ENCODE results near the gene ARHGAP24. TPM values are rescaled to one million over a fixed set of nuclear protein-coding genes. Genes with fewer than 3 reads are reported as not detected.

The ARHGAP24 gene
- total RNA-seq, 1 donor from 2014 or later, result not detected

- intact Hi-C loops (cut with micrococcal nuclease), result no loop called here
- H3K27ac Mint-ChIP-seq, result no peak overlapping the region
- peaks cover 8% of the 10 kb centered on the region for H3K9me3 Mint-ChIP-seq
- H3K4me3 Mint-ChIP-seq, result no peak overlapping the region
- H3K4me1 Mint-ChIP-seq (ENCODE audit: low read depth), result no peaks in the 10 kb centered on the region
- H3K36me3 Mint-ChIP-seq (ENCODE audit: low read depth), result no peaks in the 10 kb centered on the region
- no peaks in the 10 kb centered on the region for H3K27me3 Mint-ChIP-seq (ENCODE audit: insufficient read depth)
- no peak for DNase-seq (ENCODE audit: low spot score)
Measured at GRCh38 chr4:85548841-85549240, 73.9 kb downstream of the ARHGAP24 start.

DNA sequence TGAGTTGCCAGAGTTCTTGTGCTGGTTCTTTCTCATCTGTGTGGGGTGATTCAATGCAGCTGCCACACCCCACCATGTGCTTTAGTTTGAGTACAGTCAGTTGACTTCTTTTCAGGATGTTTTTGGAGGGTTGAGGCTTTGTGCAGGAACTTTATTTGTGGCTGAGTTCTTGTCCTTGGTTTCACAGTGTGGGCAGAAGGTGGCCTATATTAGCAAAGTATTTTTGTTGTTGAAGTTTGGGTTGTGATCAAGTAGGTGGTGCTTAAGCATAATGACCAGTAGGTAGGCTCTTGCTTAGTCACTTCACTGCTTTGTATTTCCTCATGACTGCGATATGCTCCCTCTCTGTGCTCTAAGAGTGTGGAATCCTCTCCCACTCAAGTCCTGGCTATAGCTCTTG, 80.3 kb downstream of the ARHGAP24 start:
- peaks cover 16% of the 10 kb centered on the region for H3K9me3 Mint-ChIP-seq
- no peak overlapping the region for H3K4me3 Mint-ChIP-seq
- no peak overlapping the region for H3K27ac Mint-ChIP-seq
- H3K4me1 Mint-ChIP-seq (ENCODE audit: low read depth), result no peaks in the 10 kb centered on the region
- intact Hi-C loops (cut with micrococcal nuclease), result no loop called here
- no peaks in the 10 kb centered on the region for H3K27me3 Mint-ChIP-seq (ENCODE audit: insufficient read depth)
- no peaks in the 10 kb centered on the region for H3K36me3 Mint-ChIP-seq (ENCODE audit: low read depth)
- no peak for DNase-seq (ENCODE audit: low spot score)

DNA sequence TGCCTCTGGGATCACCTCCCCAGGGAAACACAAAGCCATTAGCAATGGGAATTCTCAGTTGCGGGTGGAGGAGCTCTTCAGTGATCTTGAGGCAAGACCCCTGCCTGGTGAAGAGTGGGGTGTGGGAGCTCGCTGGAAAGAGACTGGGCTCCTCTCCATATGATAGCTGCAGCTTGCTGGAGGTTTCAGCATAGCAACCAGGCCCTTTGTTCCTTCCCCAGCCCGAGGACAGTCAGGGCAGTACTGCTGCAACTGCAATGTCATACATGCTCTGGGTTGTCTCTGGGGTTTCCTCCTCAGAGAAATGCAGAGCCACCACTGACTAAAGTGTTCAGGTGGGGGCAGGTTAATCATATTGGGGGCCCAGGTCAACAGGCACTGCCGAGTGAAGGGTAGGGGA, 81.3 kb downstream of the ARHGAP24 start:
- Mint-ChIP-seq H3K9me3 (peaks cover 16% of the 10 kb centered on the region), H3K36me3 (ENCODE audit: low read depth) (no peaks in the 10 kb centered on the region), H3K27ac (no peak overlapping the region), H3K27me3 (ENCODE audit: insufficient read depth) (no peaks in the 10 kb centered on the region), H3K4me1 (ENCODE audit: low read depth) (no peaks in the 10 kb centered on the region), H3K4me3 (no peak overlapping the region)
- no peak for DNase-seq (ENCODE audit: low spot score)
- intact Hi-C loops (cut with micrococcal nuclease), result no loop called here

DNA sequence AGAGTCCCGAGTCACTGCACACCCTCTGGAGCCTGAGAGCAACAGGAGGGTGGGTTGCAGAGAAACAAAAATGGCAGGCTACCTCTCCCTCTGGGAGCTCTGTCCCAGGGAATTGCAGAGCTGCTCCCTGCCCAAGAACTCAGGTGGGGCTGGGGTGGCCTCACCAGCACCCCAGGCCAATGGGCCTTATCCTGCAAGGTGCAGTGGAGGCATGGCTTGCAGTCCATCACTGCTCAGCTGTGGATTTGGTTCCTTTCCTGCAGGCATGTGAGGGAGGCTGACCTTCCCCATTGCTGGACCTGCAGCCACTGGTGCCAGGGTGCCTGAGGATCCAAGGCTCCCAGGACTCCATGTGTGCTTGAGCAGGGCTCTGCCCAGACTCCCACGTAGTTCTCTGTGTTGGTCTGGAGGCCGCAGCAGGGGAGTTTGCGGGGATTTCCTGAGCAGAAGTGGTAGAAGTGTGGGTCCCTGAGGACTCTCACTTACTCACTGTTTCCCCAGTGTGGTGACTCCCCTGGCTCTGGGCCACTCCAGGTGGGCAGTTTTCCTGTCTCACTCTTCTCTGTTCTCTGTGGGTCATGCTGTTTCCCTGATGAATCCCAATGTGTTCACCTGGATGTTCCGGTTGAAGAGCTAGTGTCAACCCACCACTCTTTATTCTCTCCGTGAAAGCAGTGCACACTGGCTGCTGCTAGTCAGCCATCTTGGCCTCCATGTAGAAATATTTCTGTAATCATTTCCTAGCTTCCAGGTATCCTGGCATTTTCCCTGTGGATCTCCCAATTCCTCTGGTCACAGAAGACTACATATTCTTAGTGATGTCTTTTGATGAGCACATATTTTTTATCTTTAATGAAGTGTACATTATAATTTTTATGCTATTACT, 82.3 kb downstream of the ARHGAP24 start:
- no peaks in the 10 kb centered on the region for H3K27me3 Mint-ChIP-seq (ENCODE audit: insufficient read depth)
- no peak overlapping the region for H3K27ac Mint-ChIP-seq
- no peak overlapping the region for H3K4me3 Mint-ChIP-seq
- DNase-seq (ENCODE audit: low spot score), result no peak
- H3K36me3 Mint-ChIP-seq (ENCODE audit: low read depth), result no peaks in the 10 kb centered on the region
- no peaks in the 10 kb centered on the region for H3K4me1 Mint-ChIP-seq (ENCODE audit: low read depth)
- peaks cover 13% of the 10 kb centered on the region for H3K9me3 Mint-ChIP-seq
- intact Hi-C loops (cut with micrococcal nuclease), result no loop called here

DNA sequence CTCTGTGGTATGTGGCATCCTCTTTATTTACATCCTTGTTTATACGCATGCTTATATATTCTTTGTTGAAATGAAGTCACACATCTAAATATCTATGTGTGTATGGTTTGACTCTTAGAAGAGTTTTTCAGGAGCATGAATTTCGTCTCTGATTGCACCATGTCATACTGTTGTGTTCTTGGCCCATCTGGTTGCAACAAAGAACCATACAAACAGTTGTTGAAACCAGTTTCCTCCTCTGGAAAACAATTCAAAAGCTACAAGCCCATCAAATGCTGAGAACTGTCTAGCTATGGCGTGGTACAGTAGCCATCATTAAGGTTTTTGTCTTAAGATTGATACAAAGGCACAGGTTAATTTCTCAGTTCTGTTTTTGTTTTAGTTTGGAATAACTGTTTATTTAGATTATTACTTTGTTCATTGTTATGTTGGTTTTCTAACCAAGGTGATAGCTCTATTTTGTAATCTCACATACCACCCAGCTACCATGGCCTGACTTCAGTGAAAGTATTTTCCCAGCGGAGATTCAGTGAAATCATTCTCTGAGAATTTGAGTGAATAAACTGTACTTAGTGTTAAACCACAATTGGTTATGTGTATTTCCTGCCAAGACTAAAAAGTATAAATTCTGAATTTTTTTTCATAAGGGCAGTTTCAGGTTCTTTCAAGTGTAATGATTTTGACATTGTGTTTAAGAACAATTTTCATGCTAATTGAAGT, 91.0 kb downstream of the ARHGAP24 start:
- Mint-ChIP-seq H3K9me3 (no peaks in the 10 kb centered on the region), H3K36me3 (ENCODE audit: low read depth) (no peaks in the 10 kb centered on the region), H3K4me1 (ENCODE audit: low read depth) (no peaks in the 10 kb centered on the region), H3K27ac (no peak overlapping the region), H3K27me3 (ENCODE audit: insufficient read depth) (no peaks in the 10 kb centered on the region), H3K4me3 (no peak overlapping the region)
- intact Hi-C loops (cut with micrococcal nuclease), result no loop called here
- no peak for DNase-seq (ENCODE audit: low spot score)

DNA sequence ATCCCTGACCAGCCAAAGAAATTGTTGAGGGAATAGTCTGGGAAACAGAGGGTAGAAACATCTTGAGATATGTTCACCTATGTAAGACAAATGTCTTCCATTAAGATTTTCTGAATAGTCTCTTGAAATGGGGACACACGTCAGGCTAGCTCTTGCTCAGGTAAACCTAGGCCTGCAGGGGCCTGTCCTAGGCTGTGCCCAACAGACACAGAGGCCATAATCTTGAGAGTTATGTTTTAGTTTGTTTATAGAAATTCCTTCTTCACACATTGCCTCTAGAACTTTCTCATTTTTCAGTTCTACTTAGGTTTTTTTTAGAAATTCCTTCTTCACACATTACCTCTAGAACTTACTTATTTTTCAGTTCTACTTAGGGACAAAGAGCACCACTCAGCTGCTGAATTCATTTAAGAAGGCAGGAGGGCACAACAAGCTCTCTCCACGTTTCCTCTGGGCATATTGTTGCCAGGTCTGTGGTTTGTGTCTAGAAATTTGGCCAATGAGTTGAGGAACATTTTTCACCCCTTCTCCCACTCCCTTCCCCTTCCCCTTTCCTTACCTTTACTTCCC, 94.9 kb downstream of the ARHGAP24 start:
- Mint-ChIP-seq H3K27ac (no peak overlapping the region), H3K27me3 (ENCODE audit: insufficient read depth) (no peaks in the 10 kb centered on the region), H3K4me3 (no peak overlapping the region), H3K9me3 (no peaks in the 10 kb centered on the region), H3K4me1 (ENCODE audit: low read depth) (no peaks in the 10 kb centered on the region), H3K36me3 (ENCODE audit: low read depth) (no peaks in the 10 kb centered on the region)
- intact Hi-C loops (cut with micrococcal nuclease), result no loop called here
- no peak for DNase-seq (ENCODE audit: low spot score)

DNA sequence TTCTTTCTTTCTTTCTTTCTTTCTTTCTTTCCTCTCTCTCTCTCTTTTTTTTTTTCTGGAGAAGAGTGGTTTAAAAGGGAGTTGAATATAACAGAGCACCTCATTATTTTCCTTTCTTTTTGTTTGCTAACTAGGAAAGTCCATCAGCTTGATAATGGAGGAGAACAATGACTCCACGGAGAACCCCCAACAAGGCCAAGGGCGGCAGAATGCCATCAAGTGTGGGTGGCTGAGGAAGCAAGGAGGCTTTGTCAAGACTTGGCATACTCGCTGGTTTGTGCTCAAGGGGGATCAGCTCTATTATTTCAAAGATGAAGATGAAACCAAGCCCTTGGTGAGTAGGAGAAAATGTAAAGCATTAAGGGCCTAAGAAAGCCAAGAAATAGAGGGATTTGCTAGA, 95.4 kb downstream of the ARHGAP24 start:
- Mint-ChIP-seq H3K27ac (no peak overlapping the region), H3K4me1 (ENCODE audit: low read depth) (no peaks in the 10 kb centered on the region), H3K36me3 (ENCODE audit: low read depth) (no peaks in the 10 kb centered on the region), H3K9me3 (no peaks in the 10 kb centered on the region), H3K4me3 (no peak overlapping the region), H3K27me3 (ENCODE audit: insufficient read depth) (no peaks in the 10 kb centered on the region)
- DNase-seq (ENCODE audit: low spot score), result no peak
- intact Hi-C loops (cut with micrococcal nuclease), result no loop called here

DNA sequence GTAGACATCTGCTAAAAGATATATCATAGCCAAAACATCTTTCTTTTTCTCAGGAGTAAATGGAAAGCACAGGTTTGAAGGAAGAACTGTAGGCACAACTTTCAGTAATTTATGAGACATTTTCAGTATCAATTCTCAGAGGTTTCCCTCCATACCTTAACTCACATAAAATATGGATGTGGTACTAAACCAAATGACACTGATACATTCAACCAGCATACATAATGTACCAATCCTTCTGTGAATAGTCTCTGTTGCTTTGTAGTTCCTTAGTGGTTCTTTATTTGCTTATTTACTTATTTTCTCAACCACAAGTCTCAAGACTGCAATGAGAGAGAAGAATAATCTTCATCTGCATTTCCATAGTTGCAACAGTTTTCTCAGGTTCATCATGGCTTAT, 96.1 kb downstream of the ARHGAP24 start:
- Mint-ChIP-seq H3K9me3 (no peaks in the 10 kb centered on the region), H3K27ac (no peak overlapping the region), H3K27me3 (ENCODE audit: insufficient read depth) (no peaks in the 10 kb centered on the region), H3K4me3 (no peak overlapping the region), H3K36me3 (ENCODE audit: low read depth) (no peaks in the 10 kb centered on the region), H3K4me1 (ENCODE audit: low read depth) (no peaks in the 10 kb centered on the region)
- DNase-seq (ENCODE audit: low spot score), result no peak
- intact Hi-C loops (cut with micrococcal nuclease), result no loop called here

GRCh38 chr4:85573270-85573669, 98.3 kb downstream of the ARHGAP24 start:
- Mint-ChIP-seq H3K27ac (no peak overlapping the region), H3K27me3 (ENCODE audit: insufficient read depth) (no peaks in the 10 kb centered on the region), H3K9me3 (no peaks in the 10 kb centered on the region), H3K36me3 (ENCODE audit: low read depth) (no peaks in the 10 kb centered on the region), H3K4me1 (ENCODE audit: low read depth) (no peaks in the 10 kb centered on the region), H3K4me3 (no peak overlapping the region)
- no peak for DNase-seq (ENCODE audit: low spot score)
- intact Hi-C loops (cut with micrococcal nuclease), result no loop called here

GRCh38 chr4:85577307-85577706, 102.4 kb downstream of the ARHGAP24 start:
- Mint-ChIP-seq H3K9me3 (no peaks in the 10 kb centered on the region), H3K27me3 (ENCODE audit: insufficient read depth) (no peaks in the 10 kb centered on the region), H3K4me1 (ENCODE audit: low read depth) (no peaks in the 10 kb centered on the region), H3K4me3 (no peak overlapping the region), H3K27ac (no peak overlapping the region), H3K36me3 (ENCODE audit: low read depth) (no peaks in the 10 kb centered on the region)
- DNase-seq (ENCODE audit: low spot score), result no peak
- intact Hi-C loops (cut with micrococcal nuclease), result no loop called here

- Mint-ChIP-seq H3K4me1 (ENCODE audit: low read depth) (no peaks in the 10 kb centered on the region), H3K9me3 (no peaks in the 10 kb centered on the region), H3K27ac (no peak overlapping the region), H3K27me3 (ENCODE audit: insufficient read depth) (no peaks in the 10 kb centered on the region), H3K36me3 (ENCODE audit: low read depth) (no peaks in the 10 kb centered on the region), H3K4me3 (no peak overlapping the region)
- intact Hi-C loops (cut with micrococcal nuclease), result no loop called here
- DNase-seq (ENCODE audit: low spot score), result no peak
Measured at GRCh38 chr4:85579942-85580341, 105.0 kb downstream of the ARHGAP24 start.

GRCh38 chr4:85580489-85580888, 105.5 kb downstream of the ARHGAP24 start:
- Mint-ChIP-seq H3K9me3 (no peaks in the 10 kb centered on the region), H3K36me3 (ENCODE audit: low read depth) (no peaks in the 10 kb centered on the region), H3K27me3 (ENCODE audit: insufficient read depth) (no peaks in the 10 kb centered on the region), H3K4me3 (no peak overlapping the region), H3K4me1 (ENCODE audit: low read depth) (no peaks in the 10 kb centered on the region), H3K27ac (no peak overlapping the region)
- intact Hi-C loops (cut with micrococcal nuclease), result no loop called here
- DNase-seq (ENCODE audit: low spot score), result no peak

GRCh38 chr4:85587952-85588351, 113.0 kb downstream of the ARHGAP24 start:
- Mint-ChIP-seq H3K4me1 (ENCODE audit: low read depth) (no peaks in the 10 kb centered on the region), H3K9me3 (peaks cover 4% of the 10 kb centered on the region), H3K27ac (no peak overlapping the region), H3K4me3 (no peak overlapping the region), H3K36me3 (ENCODE audit: low read depth) (no peaks in the 10 kb centered on the region), H3K27me3 (ENCODE audit: insufficient read depth) (no peaks in the 10 kb centered on the region)
- intact Hi-C loops (cut with micrococcal nuclease), result no loop called here
- no peak for DNase-seq (ENCODE audit: low spot score)
